Measurements from ENCODE around the gene NRIP1.

DNA sequence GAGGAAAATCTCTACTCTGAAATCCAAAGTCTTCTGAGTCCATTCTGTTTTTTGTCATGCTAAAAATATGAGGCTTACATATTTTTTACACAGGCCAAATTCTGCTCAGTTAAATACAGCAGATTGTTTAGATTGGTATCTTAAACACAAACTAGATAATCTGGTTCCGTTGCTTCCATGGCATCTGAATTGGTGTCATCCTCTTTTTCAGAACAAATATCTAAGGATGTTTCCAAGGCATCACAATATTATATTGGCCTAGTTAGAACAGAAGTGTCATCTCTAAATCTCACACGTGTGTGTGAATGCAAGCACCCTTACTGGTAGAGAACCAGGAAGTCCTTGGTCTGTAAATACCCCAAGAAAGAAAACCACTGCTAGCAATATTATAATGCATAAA is 151.2 kb downstream of the NRIP1 start:
- TF ChIP-seq, protein P1, sequence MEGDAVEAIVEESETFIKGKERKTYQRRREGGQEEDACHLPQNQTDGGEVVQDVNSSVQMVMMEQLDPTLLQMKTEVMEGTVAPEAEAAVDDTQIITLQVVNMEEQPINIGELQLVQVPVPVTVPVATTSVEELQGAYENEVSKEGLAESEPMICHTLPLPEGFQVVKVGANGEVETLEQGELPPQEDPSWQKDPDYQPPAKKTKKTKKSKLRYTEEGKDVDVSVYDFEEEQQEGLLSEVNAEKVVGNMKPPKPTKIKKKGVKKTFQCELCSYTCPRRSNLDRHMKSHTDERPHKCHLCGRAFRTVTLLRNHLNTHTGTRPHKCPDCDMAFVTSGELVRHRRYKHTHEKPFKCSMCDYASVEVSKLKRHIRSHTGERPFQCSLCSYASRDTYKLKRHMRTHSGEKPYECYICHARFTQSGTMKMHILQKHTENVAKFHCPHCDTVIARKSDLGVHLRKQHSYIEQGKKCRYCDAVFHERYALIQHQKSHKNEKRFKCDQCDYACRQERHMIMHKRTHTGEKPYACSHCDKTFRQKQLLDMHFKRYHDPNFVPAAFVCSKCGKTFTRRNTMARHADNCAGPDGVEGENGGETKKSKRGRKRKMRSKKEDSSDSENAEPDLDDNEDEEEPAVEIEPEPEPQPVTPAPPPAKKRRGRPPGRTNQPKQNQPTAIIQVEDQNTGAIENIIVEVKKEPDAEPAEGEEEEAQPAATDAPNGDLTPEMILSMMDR (IDR thresholded peaks at IDR 0.05; ENCODE audit: insufficient read depth, low read length, poor library complexity, severe bottlenecking) = no peak
- no peak for TF ChIP-seq EZH2phosphoT487 (conservative IDR thresholded peaks at IDR 0.05; ENCODE audit: low read length)

Measured in SU-DHL-6 (cell line).